ENCODE measurements around the gene TCP1. TPM values are rescaled to one million over a fixed set of nuclear protein-coding genes. Genes with fewer than 3 reads are reported as not detected.

Gene TCP1
- total RNA-seq, 1 experiment from 2014 or later: 159 TPM

DNA sequence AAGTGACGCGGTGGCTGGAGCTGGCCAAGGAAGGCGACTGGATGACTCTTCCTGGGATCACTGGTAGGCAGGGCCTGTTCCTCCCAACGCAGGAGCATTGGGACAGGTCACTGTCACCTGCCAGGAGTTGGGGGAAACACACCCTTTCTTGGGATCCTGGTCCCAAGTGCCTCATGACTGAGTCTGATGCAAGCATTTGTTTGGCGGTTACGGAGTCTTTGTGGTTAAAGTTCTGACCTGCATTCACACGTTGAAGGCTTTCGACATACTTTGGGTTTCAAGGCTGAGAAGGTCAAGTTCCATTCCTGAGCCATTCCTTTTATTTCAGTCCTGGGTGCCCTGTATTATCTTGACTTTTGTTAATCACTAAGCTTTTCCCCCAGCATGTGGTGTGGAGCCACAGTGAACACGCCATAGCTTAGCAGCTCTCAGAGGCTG lies 16.6 kb upstream of the TCP1 start:
- Histone ChIP-seq H3K4me3 (no peak overlapping the region), H3K4me2 (no peak overlapping the region), H3K4me1 (replicated peaks; ENCODE audit: insufficient read depth) (peaks cover 10% of the 10 kb centered on the region), H2AFZ (no peak overlapping the region), H3K9me3 (ENCODE audit: insufficient read depth, low read depth) (no peaks in the 10 kb centered on the region), H4K20me1 (ENCODE audit: insufficient read depth) (no peaks in the 10 kb centered on the region), H3K9me2 (ENCODE audit: insufficient read depth) (no peaks in the 10 kb centered on the region), H3K36me3 (ENCODE audit: low read depth) (no peaks in the 10 kb centered on the region), H3K27me3 (ENCODE audit: insufficient read depth, low read depth) (no peaks in the 10 kb centered on the region), H3F3A (ENCODE audit: insufficient read depth, low read depth) (peaks cover 10% of the 10 kb centered on the region), H3K27ac (no peak overlapping the region), H3K79me2 (ENCODE audit: low read depth) (no peaks in the 10 kb centered on the region)
- no peak for DNase-seq
- ChIA-PET CTCF (no interaction called here), POLR2A (ENCODE audit: unreplicated experiment) (no interaction called here)
- intact Hi-C loops (cut with micrococcal nuclease; ENCODE audit: unreplicated experiment): no loop called here
- no TSS peak for BruUV-seq (replicated peaks)
- no peak for TF ChIP-seq EZH2 (IDR thresholded peaks at IDR 0.05; ENCODE audit: low read depth)
- TF ChIP-seq, protein P1, sequence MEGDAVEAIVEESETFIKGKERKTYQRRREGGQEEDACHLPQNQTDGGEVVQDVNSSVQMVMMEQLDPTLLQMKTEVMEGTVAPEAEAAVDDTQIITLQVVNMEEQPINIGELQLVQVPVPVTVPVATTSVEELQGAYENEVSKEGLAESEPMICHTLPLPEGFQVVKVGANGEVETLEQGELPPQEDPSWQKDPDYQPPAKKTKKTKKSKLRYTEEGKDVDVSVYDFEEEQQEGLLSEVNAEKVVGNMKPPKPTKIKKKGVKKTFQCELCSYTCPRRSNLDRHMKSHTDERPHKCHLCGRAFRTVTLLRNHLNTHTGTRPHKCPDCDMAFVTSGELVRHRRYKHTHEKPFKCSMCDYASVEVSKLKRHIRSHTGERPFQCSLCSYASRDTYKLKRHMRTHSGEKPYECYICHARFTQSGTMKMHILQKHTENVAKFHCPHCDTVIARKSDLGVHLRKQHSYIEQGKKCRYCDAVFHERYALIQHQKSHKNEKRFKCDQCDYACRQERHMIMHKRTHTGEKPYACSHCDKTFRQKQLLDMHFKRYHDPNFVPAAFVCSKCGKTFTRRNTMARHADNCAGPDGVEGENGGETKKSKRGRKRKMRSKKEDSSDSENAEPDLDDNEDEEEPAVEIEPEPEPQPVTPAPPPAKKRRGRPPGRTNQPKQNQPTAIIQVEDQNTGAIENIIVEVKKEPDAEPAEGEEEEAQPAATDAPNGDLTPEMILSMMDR (conservative IDR thresholded peaks at IDR 0.05): no peak

DNA sequence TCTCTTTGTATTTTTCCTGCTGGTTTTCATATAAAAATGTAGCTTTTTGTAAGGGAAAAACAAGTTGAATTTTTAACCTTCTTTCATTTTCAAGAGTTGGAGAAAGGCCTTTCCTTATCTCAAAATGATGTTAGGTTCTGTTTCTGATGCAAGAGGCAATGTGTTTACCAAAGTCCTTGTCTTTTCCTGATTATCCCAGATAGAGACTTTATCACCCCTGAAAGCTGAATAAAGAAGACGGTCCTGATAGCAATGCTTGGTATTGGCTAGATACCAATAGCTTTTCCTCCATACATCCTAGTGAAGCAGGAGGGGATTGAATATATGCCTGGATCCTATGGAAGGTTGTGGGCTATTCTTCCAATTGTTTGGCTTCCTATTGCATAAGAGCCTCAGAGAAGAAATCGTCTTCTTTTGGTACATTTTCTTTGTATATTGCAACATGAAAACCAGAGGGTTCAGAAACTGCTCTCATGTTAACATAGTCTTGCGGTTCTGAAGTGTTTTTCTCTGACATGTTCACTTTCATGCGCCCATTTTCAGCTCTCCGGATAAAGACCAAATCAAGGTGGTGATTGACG lies 16.1 kb upstream of the TCP1 start:
- no TSS peak for BruUV-seq (replicated peaks)
- Histone ChIP-seq H2AFZ (no peak overlapping the region), H3K9me2 (ENCODE audit: insufficient read depth) (no peaks in the 10 kb centered on the region), H3K27me3 (ENCODE audit: insufficient read depth, low read depth) (no peaks in the 10 kb centered on the region), H3K4me2 (no peak overlapping the region), H3F3A (ENCODE audit: insufficient read depth, low read depth) (peaks cover 10% of the 10 kb centered on the region), H3K27ac (no peak overlapping the region), H3K79me2 (ENCODE audit: low read depth) (no peaks in the 10 kb centered on the region), H3K9me3 (ENCODE audit: insufficient read depth, low read depth) (no peaks in the 10 kb centered on the region), H3K36me3 (ENCODE audit: low read depth) (no peaks in the 10 kb centered on the region), H3K4me3 (no peak overlapping the region), H4K20me1 (ENCODE audit: insufficient read depth) (no peaks in the 10 kb centered on the region), H3K4me1 (replicated peaks; ENCODE audit: insufficient read depth) (peaks cover 10% of the 10 kb centered on the region)
- no peak for DNase-seq
- intact Hi-C loops (cut with micrococcal nuclease; ENCODE audit: unreplicated experiment): no loop called here
- POLR2A ChIA-PET (ENCODE audit: unreplicated experiment): no interaction called here
- CTCF ChIA-PET: no interaction called here
- TF ChIP-seq, protein P1 (conservative IDR thresholded peaks at IDR 0.05): no peak

DNA sequence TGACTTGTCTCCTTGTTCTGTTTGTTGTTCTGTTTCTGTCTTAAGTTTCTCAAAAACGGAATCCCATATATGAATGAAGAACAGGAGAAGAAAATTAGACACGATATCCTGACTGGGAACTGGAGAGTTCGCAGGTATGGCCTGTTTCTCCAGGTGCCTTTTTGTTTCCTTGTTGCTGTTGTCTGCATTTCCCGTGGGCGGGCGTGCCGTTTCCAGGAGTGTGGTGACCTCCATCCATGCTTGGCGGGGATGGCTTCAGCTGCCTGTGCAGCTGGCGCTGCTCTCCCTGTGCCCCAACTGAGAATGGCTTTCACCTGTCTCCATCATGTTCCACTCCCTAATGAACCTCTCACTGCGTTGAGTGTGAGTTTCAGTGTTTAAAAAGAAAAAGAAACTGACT lies 15.1 kb upstream of the TCP1 start:
- TF ChIP-seq, protein P1 (conservative IDR thresholded peaks at IDR 0.05): no peak
- TF ChIP-seq EZH2 (IDR thresholded peaks at IDR 0.05; ENCODE audit: low read depth): no peak
- ChIA-PET POLR2A (ENCODE audit: unreplicated experiment) (no interaction called here), CTCF (no interaction called here)
- Histone ChIP-seq H3K9me3 (ENCODE audit: insufficient read depth, low read depth) (no peaks in the 10 kb centered on the region), H3F3A (ENCODE audit: insufficient read depth, low read depth) (peaks cover 10% of the 10 kb centered on the region), H3K36me3 (ENCODE audit: low read depth) (no peaks in the 10 kb centered on the region), H3K4me2 (no peak overlapping the region), H2AFZ (no peak overlapping the region), H3K27ac (no peak overlapping the region), H3K9me2 (ENCODE audit: insufficient read depth) (no peaks in the 10 kb centered on the region), H3K4me3 (no peak overlapping the region), H3K4me1 (replicated peaks; ENCODE audit: insufficient read depth) (peaks cover 10% of the 10 kb centered on the region), H3K79me2 (ENCODE audit: low read depth) (no peaks in the 10 kb centered on the region), H4K20me1 (ENCODE audit: insufficient read depth) (no peaks in the 10 kb centered on the region), H3K27me3 (ENCODE audit: insufficient read depth, low read depth) (no peaks in the 10 kb centered on the region)
- intact Hi-C loops (cut with micrococcal nuclease; ENCODE audit: unreplicated experiment): no loop called here
- BruUV-seq (replicated peaks): no TSS peak
- no peak for DNase-seq

Measured in PC-9 (cell line).